ENCODE measurements around the gene ITGA5.

ITGA5 gene

DNA sequence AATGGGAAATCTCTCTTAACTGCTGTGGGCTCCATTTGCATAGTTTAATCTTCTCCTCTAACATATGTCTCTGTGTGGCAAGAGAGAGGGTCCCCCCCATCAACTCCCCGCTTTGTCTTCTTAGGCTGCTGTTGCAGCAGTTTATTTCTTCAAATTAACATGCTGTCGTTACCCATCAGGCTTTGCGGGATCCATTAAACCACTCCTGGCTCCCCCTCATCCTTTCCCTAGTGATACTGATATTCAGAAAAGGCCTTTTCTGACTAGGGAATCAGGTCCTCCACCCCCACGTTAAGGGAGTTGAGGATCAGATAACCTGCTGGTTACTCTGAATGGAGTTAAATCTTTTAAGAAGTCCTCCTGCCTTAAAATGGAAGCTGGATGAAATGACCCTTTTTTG is 70.0 kb downstream of the ITGA5 start:
- no peak for DNase-seq

Measured in SHP77 treated with DMSO at 0.1 percent for 48 hours (cell line).